ENCODE data around the gene PRPF31. TPM values are rescaled to one million over a fixed set of nuclear protein-coding genes. Genes with fewer than 3 reads are reported as not detected.

The PRPF31 gene
- total RNA-seq, 1 experiment from 2014 or later, result 111 TPM

GRCh38 chr19:54106716-54107115 is 8.8 kb upstream of the PRPF31 start:
- in situ Hi-C loops (cut with HindIII; ENCODE audit: low sequenced_read_pairs), result no loop called here
- DNase-seq (ENCODE audit: low spot score), result no peak

GRCh38 chr19:54107876-54108490 is 7.6 kb upstream of the PRPF31 start:
- no peak for DNase-seq (ENCODE audit: low spot score)
- in situ Hi-C loops (cut with HindIII; ENCODE audit: low sequenced_read_pairs), result no loop called here

DNA sequence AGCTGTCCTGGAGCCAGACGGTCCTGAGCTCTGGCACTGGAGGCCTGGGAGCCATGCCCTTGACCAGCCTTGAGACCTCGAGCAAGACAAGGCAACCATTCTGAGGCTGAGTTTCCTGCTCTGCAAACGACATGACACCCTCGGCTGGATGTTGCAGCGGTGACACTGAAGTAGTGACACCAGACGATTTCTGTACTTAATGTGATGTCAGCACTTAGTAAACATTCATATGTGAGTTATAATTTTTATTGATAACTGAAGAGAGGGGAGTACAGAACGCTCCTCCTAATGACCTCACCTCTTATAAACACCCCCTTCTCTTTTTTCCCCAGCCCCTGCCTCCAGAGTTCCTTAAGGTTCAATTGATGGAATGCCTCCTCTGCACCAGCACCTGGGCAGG is 7.1 kb upstream of the PRPF31 start:
- in situ Hi-C loops (cut with HindIII; ENCODE audit: low sequenced_read_pairs), result no loop called here
- DNase-seq (ENCODE audit: low spot score), result no peak

DNA sequence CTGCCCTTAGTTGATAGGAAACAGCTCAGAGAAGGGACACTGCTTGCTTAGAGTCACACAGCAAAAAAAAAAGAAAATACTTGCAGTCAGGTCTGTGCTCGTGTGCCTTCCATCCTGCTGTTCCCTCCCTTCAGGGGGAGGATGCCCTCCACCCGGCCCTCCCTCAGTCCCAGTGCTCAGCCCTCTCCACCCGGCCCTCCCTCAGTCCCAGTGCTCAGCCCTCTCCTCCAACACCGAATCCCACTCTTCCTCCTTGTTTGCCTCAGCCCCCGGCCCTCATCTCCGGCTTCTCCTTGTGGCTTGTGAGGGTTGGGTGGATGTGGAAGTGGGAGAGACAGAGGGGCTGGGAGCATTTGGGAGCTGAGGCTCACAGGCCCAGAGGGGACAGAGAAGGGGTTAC is 5.9 kb upstream of the PRPF31 start:
- DNase-seq (ENCODE audit: low spot score), result no peak
- in situ Hi-C loops (cut with HindIII; ENCODE audit: low sequenced_read_pairs), result no loop called here

GRCh38 chr19:54114340-54115108 is 1.0 kb upstream of the PRPF31 start:
- in situ Hi-C loops (cut with HindIII; ENCODE audit: low sequenced_read_pairs), result no loop called here
- DNase-seq (ENCODE audit: low spot score), result no peak

GRCh38 chr19:54121259-54121658 is 5.7 kb downstream of the PRPF31 start:
- no peak for DNase-seq (ENCODE audit: low spot score)
- in situ Hi-C loops (cut with HindIII; ENCODE audit: low sequenced_read_pairs), result no loop called here

DNA sequence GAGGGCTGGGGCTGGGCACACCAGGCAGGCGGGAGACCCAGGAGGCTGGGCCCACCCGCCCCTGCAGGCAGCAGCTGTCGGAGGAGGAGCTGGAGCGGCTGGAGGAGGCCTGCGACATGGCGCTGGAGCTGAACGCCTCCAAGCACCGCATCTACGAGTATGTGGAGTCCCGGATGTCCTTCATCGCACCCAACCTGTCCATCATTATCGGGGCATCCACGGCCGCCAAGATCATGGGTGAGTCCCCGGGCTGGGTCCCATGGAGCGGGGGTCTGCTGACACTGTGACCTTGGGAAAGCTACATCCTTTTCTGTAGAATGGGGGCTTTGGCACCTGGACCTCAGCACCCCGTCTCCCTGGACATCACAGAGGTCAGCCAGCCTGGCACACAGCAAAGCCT is 8.1 kb downstream of the PRPF31 start:
- in situ Hi-C loops (cut with HindIII; ENCODE audit: low sequenced_read_pairs), result no loop called here
- no peak for DNase-seq (ENCODE audit: low spot score)

DNA sequence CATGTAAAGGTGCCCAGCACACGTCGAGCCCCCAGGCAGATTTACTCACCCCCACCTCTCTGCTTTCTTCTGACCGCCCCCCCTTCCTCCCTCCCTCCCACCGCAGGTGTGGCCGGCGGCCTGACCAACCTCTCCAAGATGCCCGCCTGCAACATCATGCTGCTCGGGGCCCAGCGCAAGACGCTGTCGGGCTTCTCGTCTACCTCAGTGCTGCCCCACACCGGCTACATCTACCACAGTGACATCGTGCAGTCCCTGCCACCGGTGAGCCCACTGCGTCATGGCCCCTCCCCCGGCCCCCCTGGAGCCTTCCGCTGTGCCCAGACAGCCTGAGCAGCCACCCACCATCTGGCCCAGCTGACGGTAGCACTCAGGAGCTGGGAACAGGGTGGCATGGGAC is 8.8 kb downstream of the PRPF31 start:
- in situ Hi-C loops (cut with HindIII; ENCODE audit: low sequenced_read_pairs), result no loop called here

DNA sequence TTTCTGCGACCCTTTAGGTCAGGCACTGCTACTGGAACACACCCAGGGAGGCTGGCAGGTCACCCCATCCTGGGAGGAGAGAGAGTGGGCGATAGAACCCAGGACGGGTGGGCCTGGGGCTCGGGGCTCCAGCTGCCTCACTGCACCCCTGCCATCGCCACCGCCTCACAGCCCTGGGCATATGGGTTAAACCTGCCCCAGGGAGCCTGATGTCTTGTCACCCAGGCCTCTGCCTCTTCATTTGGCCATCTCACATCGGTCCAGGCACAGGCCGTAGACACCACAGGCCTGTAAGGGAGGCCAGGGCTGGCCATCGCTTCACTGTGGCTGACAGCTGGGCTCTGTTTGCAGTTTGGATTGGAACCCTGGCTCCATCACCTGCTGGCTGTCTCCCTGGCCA is 10.2 kb downstream of the PRPF31 start:
- in situ Hi-C loops (cut with HindIII; ENCODE audit: low sequenced_read_pairs), result no loop called here

More for the DNA sequence above, 8.8 kb downstream of the PRPF31 start:
- DNase-seq (ENCODE audit: low spot score), result no peak

GRCh38 chr19:54127688-54128440 is 12.3 kb downstream of the PRPF31 start:
- in situ Hi-C loops (cut with HindIII; ENCODE audit: low sequenced_read_pairs), result no loop called here
- DNase-seq (ENCODE audit: low spot score), result no peak

More for the DNA sequence above, 10.2 kb downstream of the PRPF31 start:
- no peak for DNase-seq (ENCODE audit: low spot score)

GRCh38 chr19:54128441-54128725 is 12.8 kb downstream of the PRPF31 start:
- in situ Hi-C loops (cut with HindIII; ENCODE audit: low sequenced_read_pairs), result no loop called here
- DNase-seq (ENCODE audit: low spot score), result no peak

GRCh38 chr19:54128796-54129616 is 13.5 kb downstream of the PRPF31 start:
- in situ Hi-C loops (cut with HindIII; ENCODE audit: low sequenced_read_pairs), result no loop called here
- no peak for DNase-seq (ENCODE audit: low spot score)

- no peak for DNase-seq (ENCODE audit: low spot score)
- in situ Hi-C loops (cut with HindIII; ENCODE audit: low sequenced_read_pairs), result no loop called here
Measured at GRCh38 chr19:54129617-54129996, 14.1 kb downstream of the PRPF31 start.

GRCh38 chr19:54133312-54133956 is 17.9 kb downstream of the PRPF31 start:
- no peak for DNase-seq (ENCODE audit: low spot score)
- in situ Hi-C loops (cut with HindIII; ENCODE audit: low sequenced_read_pairs), result no loop called here

- in situ Hi-C loops (cut with HindIII; ENCODE audit: low sequenced_read_pairs), result no loop called here
- DNase-seq (ENCODE audit: low spot score), result no peak
Measured at GRCh38 chr19:54133957-54134590, 18.5 kb downstream of the PRPF31 start.

DNA sequence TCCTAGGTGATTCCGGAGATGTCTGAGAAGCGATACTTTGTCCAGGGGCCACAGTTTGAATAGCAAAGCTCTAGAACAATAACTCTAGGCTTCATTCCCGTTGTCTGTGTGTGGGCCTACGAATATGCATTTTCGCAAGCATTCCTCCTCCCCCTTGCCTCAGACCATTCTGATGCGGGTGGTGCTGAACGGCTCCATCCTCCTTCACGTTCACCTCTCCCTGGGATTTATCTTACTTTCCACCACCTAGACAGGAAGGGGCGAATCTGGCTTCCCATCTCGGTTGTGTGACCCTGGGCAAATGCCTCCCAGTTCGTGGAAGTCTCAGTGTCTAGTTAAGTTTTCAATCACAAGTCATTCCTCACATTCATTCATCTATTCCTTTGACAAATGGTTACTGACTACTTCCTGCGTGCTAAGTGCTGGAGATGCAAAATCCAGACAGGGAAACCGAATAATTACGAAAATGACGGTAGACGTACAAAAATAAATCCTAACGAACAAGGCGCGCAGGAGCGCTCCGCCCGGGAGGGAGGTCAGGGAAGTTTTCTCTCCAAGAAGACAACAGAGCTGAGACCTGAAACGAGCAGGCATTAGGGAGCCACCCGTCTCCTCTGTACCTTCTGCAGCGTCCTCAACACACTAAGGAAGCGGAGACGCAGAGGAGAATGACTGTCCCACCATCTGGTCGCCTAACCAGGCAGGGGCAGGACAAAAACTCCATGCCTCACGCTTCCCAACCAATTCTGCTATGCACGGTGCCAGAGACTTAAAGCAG is 20.7 kb downstream of the PRPF31 start:
- no peak for DNase-seq (ENCODE audit: low spot score)
- in situ Hi-C loops (cut with HindIII; ENCODE audit: low sequenced_read_pairs), result no loop called here

DNA sequence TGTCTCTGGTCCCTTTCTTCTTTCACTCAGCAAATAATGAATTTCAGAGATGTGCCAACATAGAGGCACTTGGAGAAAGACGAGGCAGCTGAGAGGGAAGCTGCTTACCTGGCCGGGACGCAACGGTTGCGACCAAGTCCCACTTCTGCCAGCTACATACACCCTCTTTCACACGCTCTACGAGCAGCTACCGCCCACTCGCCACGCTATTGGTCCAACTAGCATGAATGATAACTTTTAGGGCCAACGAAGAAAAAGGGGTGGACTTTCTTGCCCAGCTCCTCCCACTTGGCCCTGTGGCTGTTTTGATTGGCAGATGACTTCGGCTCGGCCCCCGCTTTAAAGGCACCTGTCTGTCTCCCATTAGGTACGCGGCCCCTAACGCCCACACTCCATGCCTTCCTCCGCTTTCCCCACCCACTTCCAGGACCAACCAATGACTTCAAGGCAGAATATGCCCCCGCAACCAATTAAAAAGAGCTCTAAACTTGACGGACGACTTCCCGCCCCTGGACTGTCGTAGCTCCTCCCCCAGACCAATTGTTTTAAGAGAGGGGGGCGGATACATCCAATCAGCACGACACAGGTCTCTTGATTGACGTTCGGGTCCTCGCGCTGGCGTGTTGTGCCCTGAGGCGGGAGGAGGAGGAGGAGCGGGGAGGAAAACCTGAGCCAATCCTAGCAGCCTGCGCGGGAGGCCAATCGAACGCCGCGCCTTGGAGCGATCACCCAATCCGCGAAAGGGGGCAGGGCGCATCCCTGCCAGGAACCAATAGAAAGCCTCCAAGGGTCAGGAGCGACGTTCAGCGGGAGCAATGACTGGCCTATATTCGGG is 21.5 kb downstream of the PRPF31 start:
- DNase-seq (ENCODE audit: low spot score), result peak; percentile 100
- in situ Hi-C loops (cut with HindIII; ENCODE audit: low sequenced_read_pairs), result no loop called here

All from G401 (cell line).